GM18526 (cell line): ENCODE results near the gene TMEM127.

Experiments used
- POLR2A ChIP-seq: IDR thresholded peaks from 3 replicates; pipeline ENCODE4 v1.6.1; 2011; ENCODE audit not compliant: insufficient read length; ENCODE audit errors: extremely low read depth

TMEM127 gene

DNA sequence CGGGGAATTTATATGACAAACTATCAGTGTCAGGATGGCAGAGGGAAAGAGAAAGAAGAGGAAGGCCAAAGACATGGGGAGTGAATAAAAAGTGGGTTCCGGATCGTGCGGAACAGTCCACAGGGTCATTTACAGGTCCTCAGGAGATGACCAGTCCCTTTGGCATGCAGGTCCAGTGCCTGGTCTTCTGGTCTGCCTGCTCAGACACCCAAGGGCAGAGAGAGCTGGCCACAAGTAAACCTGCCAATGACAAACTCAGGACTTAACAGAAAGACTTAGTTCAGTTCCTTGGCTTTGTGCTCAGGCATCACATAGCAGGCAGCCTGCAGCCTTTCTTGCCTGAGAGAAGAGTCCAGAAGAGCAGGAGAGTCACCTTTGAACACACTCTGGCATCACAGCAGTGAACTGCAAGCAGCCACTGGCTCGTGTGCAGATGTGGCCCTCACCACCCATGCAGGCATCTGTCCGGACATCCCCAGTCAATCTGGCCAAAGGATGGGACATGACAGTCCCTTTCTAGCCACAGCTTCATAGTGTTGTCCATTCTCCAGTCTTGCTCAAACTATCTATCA, 14.0 kb downstream of the TMEM127 start:
- TF ChIP-seq POLR2A, result no peak

DNA sequence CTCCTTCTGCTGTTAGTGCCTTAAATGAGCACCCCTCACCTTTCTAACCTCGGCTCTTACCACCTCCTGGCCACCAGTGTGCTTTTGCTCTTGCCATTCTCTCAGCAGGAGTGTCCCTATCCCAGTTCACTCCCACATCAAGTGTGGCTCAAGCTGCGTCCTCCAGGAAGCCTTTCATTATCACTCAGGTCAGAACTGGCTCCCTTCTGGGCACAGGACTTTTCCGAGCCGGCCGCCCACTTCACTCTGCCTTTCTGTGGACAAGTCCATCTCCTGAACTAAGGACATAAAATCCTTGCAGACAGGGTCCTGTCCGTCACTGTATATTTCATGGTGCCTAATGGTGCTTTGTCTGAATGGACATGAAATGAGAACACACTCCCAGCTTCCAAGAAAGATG, 15.6 kb downstream of the TMEM127 start:
- TF ChIP-seq POLR2A, result no peak

DNA sequence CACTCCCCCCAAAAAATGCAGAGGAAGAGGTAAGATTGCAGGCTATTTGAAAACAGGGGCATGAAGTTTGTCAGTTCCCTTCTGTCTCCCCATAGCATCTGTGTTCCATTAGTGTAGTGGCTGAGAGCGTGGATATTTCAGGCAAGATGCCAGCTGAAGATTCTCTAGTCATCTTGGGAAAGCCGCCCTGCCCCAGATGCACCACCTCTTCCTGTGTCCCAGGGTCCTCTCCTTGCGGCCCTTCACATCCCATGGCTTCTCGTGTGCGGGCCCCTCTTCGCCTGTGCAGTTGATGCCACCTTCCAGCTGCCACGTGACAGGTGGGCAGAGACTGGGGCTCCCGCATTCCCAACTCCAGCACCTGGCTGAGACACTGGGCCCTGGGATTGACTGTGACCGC, 16.1 kb downstream of the TMEM127 start:
- no peak for TF ChIP-seq POLR2A

DNA sequence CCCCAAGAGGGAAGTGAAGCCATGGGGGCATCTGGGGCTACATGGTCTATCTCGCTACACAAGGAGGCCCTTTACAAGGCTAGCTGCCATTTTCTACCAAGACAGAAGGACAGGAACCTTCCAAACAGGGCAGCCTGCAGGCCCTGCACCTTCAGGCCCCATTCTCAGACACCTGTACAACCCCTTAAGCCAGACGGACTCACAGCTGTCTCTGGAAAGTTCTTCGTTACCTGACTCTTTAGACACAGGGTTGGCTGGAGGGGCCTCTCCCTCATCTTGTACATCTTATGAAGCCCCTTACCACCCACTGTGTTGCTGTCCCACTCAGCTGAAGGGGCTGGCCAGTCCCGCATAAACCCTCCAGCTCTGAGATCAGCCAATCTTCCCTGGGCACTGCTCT, 17.2 kb downstream of the TMEM127 start:
- TF ChIP-seq POLR2A, result no peak

DNA sequence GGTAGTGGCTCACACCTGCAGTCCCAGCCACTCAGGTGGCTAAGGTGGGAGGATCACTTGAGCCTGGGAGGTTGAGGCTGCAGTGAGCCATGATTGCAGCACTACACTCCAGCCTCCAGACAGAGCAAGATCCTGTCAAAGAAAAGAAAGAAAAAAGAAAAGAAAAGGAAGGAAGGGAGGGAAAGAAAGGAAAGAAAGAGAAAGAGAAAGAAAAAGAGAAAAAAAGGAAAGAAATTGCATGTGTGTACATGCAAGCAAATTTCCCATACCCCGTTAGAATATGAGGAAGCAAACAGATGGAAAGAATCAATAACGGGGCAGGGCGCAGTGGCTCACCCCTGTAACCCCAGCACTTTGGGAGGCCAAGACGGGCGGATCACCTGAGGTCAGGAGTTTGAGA, 17.9 kb downstream of the TMEM127 start:
- TF ChIP-seq POLR2A, result no peak

DNA sequence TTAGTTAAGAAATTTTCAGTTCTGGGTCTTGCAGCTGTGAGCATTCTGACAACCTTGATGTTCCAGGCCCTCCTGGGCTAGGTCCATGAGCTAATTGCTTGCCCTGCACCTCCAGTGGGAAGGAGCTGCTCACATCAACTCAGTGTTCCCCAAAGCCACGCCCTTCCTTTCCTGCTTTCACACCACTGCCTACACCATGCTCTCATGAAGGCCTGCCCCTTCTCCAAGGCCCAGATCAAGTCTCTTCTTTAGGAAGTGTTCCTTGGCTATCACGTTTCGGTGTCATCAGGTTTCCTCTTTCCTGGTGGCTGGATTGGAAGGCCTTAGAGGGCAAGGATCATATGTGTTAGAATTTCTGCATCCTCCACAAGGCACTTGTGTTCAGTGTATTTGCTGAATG, 18.8 kb downstream of the TMEM127 start:
- no peak for TF ChIP-seq POLR2A

DNA sequence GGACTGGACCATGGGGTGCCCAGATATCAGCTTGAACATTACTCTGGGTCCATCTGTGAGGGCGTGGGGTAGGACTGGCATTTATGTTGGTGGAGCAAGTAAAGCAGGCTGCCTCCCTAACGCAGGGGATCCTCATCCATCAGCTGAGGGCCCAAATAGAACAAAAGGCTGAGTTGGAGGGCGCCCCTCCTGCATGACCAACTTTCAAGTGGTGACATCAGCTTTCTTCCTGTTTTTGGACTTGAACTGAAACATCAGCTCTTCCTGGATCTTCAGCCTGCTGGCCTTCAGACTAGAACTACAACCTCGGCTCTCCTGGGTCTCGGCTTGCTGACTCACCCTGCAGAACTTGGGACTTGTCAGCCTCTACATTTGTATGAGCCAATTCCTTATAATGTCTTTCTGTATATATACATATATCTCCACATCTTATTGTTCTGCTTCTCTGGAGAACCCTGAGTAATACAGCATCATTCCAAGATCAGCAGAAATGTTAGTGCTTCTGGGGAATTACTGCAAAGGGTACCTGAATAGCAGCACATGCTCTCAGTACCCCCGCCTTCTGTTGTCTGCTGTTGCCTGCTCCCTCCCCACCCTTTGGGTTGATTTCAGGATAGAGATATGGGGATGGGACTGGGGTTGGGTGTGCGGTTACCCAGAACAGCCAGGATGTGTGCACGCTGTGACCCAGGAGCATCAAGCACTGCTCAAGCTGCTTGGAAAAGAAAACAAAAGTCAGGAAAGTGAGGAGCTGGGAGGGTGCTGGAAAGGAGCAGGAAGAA, 20.0 kb downstream of the TMEM127 start:
- TF ChIP-seq POLR2A, result no peak

DNA sequence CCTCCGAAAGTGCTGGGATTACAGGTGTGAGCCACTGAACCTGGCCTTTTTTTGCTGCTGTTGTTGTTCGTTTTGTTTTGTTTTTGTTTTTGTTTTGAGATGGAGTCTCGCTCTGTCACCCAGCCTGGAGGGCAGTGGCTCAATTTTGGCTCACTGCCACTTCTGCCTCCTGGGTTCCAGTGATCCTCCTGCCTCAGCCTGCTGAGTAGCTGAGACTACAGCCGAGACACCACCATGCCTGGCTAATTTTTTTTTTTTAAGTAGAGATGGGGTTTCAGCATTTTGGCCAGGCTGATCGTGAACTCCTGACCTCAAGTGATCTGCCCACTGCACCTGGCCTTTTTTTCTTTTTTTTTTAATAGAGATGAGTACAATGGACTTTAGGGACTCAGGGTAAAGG, 22.0 kb downstream of the TMEM127 start:
- TF ChIP-seq POLR2A, result no peak

DNA sequence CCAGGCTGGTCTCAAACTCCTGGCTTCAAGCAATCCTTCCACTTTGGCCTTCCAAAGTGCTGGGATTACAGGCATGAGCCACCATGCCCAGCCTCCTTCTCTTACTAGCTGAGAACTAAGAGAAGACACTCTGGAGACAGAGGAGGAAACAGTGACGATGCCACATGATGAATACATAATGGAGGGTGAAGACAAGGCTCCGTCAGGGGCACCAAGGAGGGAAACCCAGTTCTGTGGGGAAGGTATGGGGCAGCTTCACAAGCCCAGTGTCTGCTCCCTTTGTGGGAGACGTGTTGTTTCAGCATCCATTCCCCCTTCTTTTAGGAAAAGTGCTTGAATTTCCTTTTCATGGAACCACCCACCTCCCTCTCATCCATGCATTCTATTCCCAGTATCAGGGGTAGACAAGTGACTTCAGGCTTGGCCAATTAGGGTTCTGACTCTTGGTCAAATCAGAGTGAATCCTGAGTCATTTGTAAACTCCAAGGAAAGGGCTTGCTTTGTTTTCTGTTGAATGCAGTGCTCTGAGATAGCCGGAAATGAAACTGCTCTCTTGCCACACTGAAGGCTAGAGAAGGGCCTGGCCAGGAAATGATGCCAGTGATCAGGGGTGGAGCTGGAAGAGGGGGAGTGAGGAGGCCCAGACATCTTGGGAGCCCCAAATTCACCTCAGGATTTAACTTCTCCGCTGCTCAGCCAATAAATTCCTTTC, 23.7 kb downstream of the TMEM127 start:
- no peak for TF ChIP-seq POLR2A

DNA sequence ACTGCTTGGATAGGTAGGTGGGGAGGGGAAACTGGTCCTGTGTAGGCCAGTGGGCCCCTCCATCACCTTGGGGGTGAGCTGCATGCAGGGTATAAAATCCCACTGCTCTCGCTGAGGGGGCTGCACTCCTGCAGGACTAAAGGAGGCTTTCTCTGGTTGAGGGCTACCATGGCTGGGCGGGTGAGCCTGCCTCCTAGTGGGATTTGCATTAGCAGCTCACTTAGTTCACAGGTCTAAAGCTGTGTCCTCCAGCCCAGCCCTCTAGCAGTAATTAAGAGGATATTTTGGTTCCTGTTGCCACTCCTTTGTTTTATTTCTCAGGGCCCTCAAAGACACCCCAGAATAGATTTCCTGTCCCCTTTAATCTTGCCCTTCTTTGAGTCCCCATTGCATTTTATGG, 24.6 kb downstream of the TMEM127 start:
- no peak for TF ChIP-seq POLR2A

DNA sequence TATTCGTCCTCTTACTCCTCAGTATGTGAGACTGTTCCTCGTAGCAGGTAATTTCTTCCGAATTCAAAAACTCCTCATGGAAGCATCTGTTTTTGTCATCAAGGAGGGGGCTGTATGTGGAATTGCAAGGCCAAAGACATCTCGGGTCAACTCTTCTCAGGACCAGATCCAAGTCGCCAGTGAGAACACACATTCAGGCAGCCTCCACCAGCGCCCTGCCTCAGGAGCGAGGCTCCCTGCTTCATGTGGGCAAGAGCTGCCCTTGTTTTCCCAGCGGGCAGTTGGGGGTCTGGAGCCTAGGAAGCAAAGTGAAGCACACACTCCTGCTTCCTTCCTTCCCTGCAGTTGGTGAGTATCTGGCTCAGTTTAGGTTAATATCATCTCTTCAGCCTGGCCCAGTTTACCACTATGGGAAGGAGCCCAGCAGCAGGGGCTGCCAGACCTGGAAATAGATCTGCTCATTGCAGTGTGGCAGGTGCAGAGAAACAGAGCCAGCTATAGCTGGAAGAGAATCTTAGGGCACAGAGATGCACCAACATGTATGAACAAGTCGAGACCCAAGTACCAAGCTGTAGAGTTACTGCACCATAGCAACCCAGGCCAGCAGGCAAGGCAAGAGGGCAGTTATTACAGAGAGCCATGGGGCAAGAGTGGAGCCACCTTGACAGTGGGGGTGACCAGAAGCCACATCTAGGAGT, 25.3 kb downstream of the TMEM127 start:
- TF ChIP-seq POLR2A, result no peak

DNA sequence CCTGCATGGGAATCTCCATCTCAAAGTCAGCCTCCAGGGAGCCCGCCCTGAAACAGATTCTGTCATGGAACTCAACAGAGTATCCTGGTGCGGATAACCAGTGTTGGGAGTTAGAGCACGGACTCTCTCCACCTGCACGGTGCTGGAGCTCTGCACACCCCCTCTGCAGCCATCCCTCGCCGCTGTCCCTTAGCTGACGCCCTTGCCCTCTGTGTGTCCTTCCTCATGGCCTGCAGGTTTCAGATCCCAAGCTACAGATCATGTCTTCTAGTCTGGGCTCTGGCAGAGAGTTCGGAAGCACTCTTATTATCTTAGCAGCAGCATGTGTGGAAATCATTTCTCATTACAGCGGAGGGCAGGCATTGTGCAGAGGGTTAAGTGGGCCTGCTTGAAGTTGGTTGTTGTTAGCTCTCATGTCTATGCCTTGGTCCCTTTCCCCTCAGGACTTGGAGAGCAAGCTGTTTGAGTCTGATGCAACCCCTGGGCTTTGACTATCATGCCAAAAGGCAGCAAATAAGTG, 26.0 kb downstream of the TMEM127 start:
- no peak for TF ChIP-seq POLR2A

DNA sequence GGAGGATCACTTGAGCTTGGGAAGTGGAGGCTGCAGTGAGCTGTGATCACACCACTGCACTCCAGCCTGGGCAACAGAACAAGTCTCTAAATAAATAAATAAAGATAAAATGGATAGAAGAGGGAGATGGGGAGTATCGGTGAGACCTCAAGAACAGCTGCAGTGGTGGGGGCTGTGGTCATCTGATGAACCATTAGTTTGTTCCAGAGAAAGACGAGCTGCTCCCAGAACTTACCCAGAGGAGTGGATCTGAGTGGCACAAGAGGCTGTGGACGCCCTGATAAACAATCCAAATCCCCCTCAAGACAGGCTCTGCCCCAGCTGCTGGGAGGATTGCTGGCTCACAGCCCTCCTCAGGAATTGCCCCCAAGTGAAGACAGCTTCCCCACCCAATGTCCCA, 26.7 kb downstream of the TMEM127 start:
- no peak for TF ChIP-seq POLR2A

DNA sequence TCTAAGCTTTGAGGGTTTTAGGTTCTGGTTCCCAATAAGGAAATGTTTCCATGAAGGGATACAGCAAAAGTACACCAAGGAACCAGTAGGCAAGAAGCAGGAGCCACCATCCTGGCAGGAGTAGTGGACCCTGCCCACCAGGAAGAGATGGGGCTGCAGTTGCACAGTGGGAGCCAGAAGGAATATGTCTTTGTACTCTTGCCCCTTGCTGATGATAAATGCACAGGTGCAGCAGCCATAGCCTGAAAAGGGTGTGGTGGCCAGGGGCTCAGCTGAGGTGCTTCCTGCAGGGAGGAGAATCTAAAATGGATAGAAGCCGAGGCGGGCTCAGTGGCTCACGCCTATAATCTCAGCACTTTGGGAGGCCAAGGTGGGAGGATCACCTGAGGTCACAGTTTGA, 27.5 kb downstream of the TMEM127 start:
- TF ChIP-seq POLR2A, result no peak

DNA sequence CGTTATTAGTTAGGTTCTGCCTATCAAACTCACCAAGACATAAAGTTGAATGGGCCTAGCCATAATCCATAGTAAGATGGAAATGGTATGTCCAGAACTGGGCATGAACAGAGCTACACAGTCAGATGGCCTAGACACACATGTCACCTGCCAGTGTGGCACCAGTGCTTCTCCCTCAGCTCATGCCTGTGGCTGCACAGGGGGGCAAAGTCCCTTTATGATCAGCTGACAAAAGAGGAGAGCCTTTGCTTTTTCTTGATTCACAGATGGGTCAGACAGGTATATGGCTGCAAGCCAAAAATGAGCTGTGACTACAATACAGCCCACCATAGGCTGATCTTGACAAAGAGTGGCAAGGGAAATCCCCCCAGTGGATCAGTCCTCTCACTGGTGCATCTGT, 28.9 kb downstream of the TMEM127 start:
- no peak for TF ChIP-seq POLR2A
